ENCODE results near the gene MLLT3. TPM values are rescaled to one million over a fixed set of nuclear protein-coding genes. Genes with fewer than 3 reads are reported as not detected.

The MLLT3 gene
- total RNA-seq, 4 donors from 2014 or later = 4.0 to 6.4 (median 4.5) TPM

DNA sequence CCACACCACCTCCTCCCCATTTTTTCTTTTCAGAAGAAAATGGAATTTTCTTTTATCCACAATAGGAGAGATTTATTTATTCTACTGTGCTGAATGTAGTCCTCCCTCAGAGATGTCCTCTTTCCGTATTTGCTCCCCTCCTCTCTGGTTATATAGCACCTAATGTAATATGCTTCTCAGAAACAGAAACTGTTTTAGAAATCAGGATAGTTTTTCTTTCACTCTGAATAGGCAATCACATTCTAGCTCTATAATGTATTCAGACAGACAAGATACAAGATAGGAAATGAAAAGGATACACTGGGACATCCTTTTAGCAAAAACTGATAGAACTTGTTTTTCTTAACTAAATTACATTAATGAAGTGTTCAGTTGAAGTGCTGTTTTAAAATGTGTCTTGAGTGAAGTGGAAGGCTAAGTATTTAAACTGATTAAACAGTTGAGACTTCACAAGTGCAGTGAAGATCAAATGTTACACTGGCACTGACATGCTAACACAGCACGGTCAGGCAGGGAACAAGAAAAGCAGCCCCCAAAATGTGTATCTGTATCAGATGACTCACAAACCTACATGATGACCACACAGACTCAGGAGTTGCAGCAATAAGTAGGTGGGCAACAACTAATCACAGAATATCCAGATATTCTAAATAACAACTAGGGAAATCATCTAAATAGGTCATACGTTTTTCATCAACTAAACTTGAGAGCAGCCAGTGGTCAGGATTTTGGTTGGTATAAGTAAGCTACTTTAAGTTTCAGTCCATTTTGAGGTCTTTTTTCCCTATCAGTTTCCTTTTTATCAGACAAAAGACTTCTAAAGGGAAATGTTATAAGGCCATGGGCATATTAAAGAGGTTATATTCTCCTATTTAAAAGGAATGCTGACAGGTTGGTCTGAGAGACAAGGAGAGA lies 260.4 kb downstream of the MLLT3 start:
- in situ Hi-C loops (cut with MboI; ENCODE audit: low sequenced_read_pairs in 4 of 4) (loop anchor here in 2 of 4 donors (5.0 to 25.0 kb wide), 5 partner anchors 250 to 750 kb away; partner anchors contain the start of genes FOCAD (in 1 of the 2) and MLLT3 (in 1 of the 2)), intact Hi-C loops (cut with DNase I; ENCODE audit: low total_unique reads) (no loop called here)
- no peaks in the 10 kb centered on the region for H3K36me3 ChIP-seq
- no peak overlapping the region for H3K27ac ChIP-seq
- no peak for DNase-seq
- no peak for ATAC-seq
- H3K9me3 ChIP-seq = no peaks in the 10 kb centered on the region
- no peak for TF ChIP-seq POLR2A (IDR thresholded peaks at IDR 0.05)
- TF ChIP-seq, protein P1, sequence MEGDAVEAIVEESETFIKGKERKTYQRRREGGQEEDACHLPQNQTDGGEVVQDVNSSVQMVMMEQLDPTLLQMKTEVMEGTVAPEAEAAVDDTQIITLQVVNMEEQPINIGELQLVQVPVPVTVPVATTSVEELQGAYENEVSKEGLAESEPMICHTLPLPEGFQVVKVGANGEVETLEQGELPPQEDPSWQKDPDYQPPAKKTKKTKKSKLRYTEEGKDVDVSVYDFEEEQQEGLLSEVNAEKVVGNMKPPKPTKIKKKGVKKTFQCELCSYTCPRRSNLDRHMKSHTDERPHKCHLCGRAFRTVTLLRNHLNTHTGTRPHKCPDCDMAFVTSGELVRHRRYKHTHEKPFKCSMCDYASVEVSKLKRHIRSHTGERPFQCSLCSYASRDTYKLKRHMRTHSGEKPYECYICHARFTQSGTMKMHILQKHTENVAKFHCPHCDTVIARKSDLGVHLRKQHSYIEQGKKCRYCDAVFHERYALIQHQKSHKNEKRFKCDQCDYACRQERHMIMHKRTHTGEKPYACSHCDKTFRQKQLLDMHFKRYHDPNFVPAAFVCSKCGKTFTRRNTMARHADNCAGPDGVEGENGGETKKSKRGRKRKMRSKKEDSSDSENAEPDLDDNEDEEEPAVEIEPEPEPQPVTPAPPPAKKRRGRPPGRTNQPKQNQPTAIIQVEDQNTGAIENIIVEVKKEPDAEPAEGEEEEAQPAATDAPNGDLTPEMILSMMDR (IDR thresholded peaks at IDR 0.05 in 4 of 5, conservative IDR thresholded peaks at IDR 0.05 in 1 of 5) = no peak
- peaks cover 12 to 28% of the 10 kb centered on the region in 2 donors for H3K4me1 ChIP-seq
- no peak overlapping the region for H3K4me3 ChIP-seq
- no peaks in the 10 kb centered on the region for H3K27me3 ChIP-seq

DNA sequence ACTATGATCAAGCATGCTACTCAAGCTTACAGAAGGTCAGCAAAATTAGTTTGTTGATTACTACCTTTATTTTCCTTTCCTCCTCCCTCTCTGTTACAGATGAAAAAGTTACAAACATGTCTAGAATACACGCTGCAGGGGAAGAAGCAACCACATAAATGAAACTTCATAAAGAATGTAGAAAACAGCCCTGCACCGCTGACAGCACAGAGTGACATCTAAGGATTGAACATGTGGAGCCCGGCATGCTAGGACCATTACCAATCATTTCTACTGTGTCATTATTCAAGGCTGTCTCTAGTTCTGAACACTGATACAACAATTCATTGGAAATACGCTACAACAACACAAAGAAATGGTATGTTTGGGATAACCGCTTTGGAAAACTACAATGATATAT lies 261.1 kb downstream of the MLLT3 start:
- in situ Hi-C loops (cut with MboI; ENCODE audit: low sequenced_read_pairs in 4 of 4) = loop anchor here in 2 of 4 donors (5.0 to 25.0 kb wide), 5 partner anchors 251 to 751 kb away; partner anchors contain the start of genes FOCAD (in 1 of the 2) and MLLT3 (in 1 of the 2)
- no peak for ATAC-seq

DNA sequence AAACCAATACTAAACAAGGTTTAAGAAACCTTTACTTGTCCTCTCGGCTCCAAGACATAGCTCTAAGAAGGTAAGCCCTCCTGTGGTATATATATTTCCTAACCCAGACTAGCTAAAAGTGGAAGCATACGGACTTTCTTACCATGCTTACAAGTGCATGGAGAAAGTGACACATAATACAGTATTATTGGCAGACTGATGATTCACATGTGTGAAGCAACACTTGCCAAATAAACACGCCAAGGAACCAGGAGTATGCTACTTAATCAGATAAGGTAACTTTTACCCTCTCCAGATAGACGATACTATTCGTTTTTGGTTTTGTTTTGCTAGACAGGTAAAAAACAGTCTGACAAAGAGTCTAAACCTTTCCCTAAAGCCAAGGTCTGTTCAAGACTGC lies 264.1 kb downstream of the MLLT3 start:
- Histone ChIP-seq H3K36me3 (no peaks in the 10 kb centered on the region), H3K9me3 (no peaks in the 10 kb centered on the region), H3K4me1 (peaks cover 23 to 47% of the 10 kb centered on the region in 2 donors), H3K27ac (peak overlapping the region in 1 of 4 donors; percentile 33), H3K4me3 (no peak overlapping the region), H3K27me3 (no peaks in the 10 kb centered on the region)
- in situ Hi-C loops (cut with MboI; ENCODE audit: low sequenced_read_pairs in 4 of 4) (loop anchor here (5.0 to 25.0 kb wide), 8 partner anchors 254 to 754 kb away; partner anchors contain the start of genes MLLT3 (in 3 of the 4) and FOCAD (in 1 of the 4)), intact Hi-C loops (cut with DNase I; ENCODE audit: low total_unique reads) (loop anchor here (5.0 to 10.0 kb wide), 2 partner anchors 119 to 737 kb away; no protein-coding TSS in a partner anchor)
- TF ChIP-seq POLR2A (IDR thresholded peaks at IDR 0.05) = no peak
- TF ChIP-seq, protein P1 (IDR thresholded peaks at IDR 0.05 in 4 of 5, conservative IDR thresholded peaks at IDR 0.05 in 1 of 5) = no peak
- DNase-seq (no peak), ATAC-seq (peak; percentile 70 to 80)

More for the DNA sequence above, 261.1 kb downstream of the MLLT3 start:
- intact Hi-C loops (cut with DNase I; ENCODE audit: low total_unique reads) = no loop called here
- Histone ChIP-seq H3K4me3 (no peak overlapping the region), H3K36me3 (no peaks in the 10 kb centered on the region), H3K4me1 (peaks cover 13 to 33% of the 10 kb centered on the region in 2 donors), H3K27me3 (no peaks in the 10 kb centered on the region), H3K27ac (no peak overlapping the region), H3K9me3 (no peaks in the 10 kb centered on the region)
- no peak for TF ChIP-seq POLR2A (IDR thresholded peaks at IDR 0.05)
- TF ChIP-seq, protein P1 (IDR thresholded peaks at IDR 0.05 in 4 of 5, conservative IDR thresholded peaks at IDR 0.05 in 1 of 5) = no peak
- DNase-seq = no peak

DNA sequence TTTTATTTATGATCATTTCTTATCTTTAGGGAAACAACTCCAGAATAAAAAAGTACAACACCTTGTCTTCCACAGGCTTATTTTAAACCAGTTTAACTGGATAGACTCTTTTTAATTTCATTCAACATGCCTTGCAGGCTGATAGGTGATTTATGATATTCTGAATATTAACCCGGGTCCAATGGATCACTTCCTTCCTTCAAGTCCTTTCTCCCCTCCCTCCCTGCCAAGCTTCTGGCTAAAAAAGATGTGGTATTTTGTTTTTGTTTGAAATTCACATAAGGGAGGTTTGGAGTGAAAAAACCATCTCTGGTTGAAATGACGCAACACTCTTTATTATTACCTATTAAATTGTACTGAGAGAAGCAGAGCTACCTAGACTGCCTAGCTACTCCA lies 265.3 kb downstream of the MLLT3 start:
- DNase-seq (no peak), ATAC-seq (no peak)
- Histone ChIP-seq H3K4me3 (no peak overlapping the region), H3K27ac (peak overlapping the region; percentile 32 to 60 (median 38)), H3K27me3 (no peaks in the 10 kb centered on the region), H3K9me3 (no peaks in the 10 kb centered on the region), H3K36me3 (no peaks in the 10 kb centered on the region), H3K4me1 (peaks cover 27 to 49% of the 10 kb centered on the region in 2 donors)
- TF ChIP-seq, protein P1 (IDR thresholded peaks at IDR 0.05 in 4 of 5, conservative IDR thresholded peaks at IDR 0.05 in 1 of 5) = no peak
- TF ChIP-seq POLR2A (IDR thresholded peaks at IDR 0.05) = no peak
- in situ Hi-C loops (cut with MboI; ENCODE audit: low sequenced_read_pairs in 4 of 4) (loop anchor here (5.0 to 25.0 kb wide), 8 partner anchors 255 to 755 kb away; partner anchors contain the start of genes MLLT3 (in 3 of the 4) and FOCAD (in 1 of the 4)), intact Hi-C loops (cut with DNase I; ENCODE audit: low total_unique reads) (loop anchor here (2.0 to 10.0 kb wide), 3 partner anchors 120 to 738 kb away; partner anchors contain the start of gene FOCAD)
